HepG2 (cell line): ENCODE measurements around the gene DAG1. TPM values are rescaled to one million over a fixed set of nuclear protein-coding genes. Genes with fewer than 3 reads are reported as not detected.

Experiments used
- BRCA1 ChIP-seq: sonication (generic); formaldehyde crosslinking; IDR thresholded peaks from 2 replicates; pipeline ENCODE4 v1.4.0; 2020; ENCODE audit warnings: missing genetic modification reagents
- CEBPB ChIP-seq: IDR thresholded peaks from 2 replicates; pipeline ENCODE4 v1.6.1; 2011; ENCODE audit warnings: low read depth, low read length, improper control_type of control experiment, borderline replicate concordance
- CREB1 ChIP-seq, 2 experiments: fragments of 450-650 bp in 1 of 2; IDR thresholded peaks; 2 replicates each; pipeline ENCODE4 v1.6.1; 2016 to 2017; ENCODE audit warnings: control low read depth in 1 of 2, mild to moderate bottlenecking in 1 of 2, missing compliant biosample characterization in 1 of 2, missing genetic modification characterization in 1 of 2
- FOXM1 ChIP-seq: sonication (generic); formaldehyde crosslinking; IDR thresholded peaks from 2 replicates; pipeline ENCODE4 v1.5.0; 2020; ENCODE audit warnings: missing genetic modification reagents
- GLI4 ChIP-seq: sonication (generic); formaldehyde crosslinking; IDR thresholded peaks from 2 replicates; pipeline ENCODE4 v1.5.1; 2020; ENCODE audit warnings: missing genetic modification reagents, mild to moderate bottlenecking, moderate library complexity, borderline replicate concordance
- LRRFIP1 ChIP-seq: sonication (generic); formaldehyde crosslinking; conservative IDR thresholded peaks from 2 replicates; pipeline ENCODE4 v1.4.0; 2020; ENCODE audit warnings: missing genetic modification reagents
- NCOA2 ChIP-seq: sonication (generic); formaldehyde crosslinking; IDR thresholded peaks from 2 replicates; pipeline ENCODE4 v1.8.0; 2022; ENCODE audit warnings: inconsistent platforms
- PAXIP1 ChIP-seq: sonication (generic); formaldehyde crosslinking; conservative IDR thresholded peaks from 2 replicates; pipeline ENCODE4 v1.4.0; 2020; ENCODE audit warnings: mild to moderate bottlenecking, missing genetic modification reagents, moderate library complexity
- POGZ ChIP-seq: sonication (generic); formaldehyde crosslinking; IDR thresholded peaks from 2 replicates; pipeline ENCODE4 v1.4.0; 2020; ENCODE audit warnings: mild to moderate bottlenecking, missing genetic modification reagents
- POLR2A ChIP-seq, 2 experiments: IDR thresholded peaks; 2 replicates each; pipeline ENCODE4 v1.6.1; 2011; ENCODE audit warnings: low read depth in 2 of 2, low read length in 2 of 2, mild to moderate bottlenecking in 1 of 2, moderate library complexity in 1 of 2; ENCODE audit not compliant: insufficient read depth in 1 of 2
- RXRA ChIP-seq: sonication (generic); formaldehyde crosslinking; IDR thresholded peaks from 2 replicates; pipeline ENCODE4 v1.5.1; 2020; ENCODE audit warnings: missing genetic modification reagents
- SP5 ChIP-seq: IDR thresholded peaks from 2 replicates; pipeline ENCODE4 v1.6.1; 2016; ENCODE audit warnings: low read depth, borderline replicate concordance
- TARDBP ChIP-seq: sonication (generic); formaldehyde crosslinking; IDR thresholded peaks from 2 replicates; pipeline ENCODE4 v1.8.0; 2022; ENCODE audit warnings: mild to moderate bottlenecking, missing genetic modification reagents
- ZFP41 ChIP-seq: sonication (generic); formaldehyde crosslinking; IDR thresholded peaks from 2 replicates; pipeline ENCODE4 v1.4.0; 2020; ENCODE audit warnings: mild to moderate bottlenecking, missing genetic modification reagents, borderline replicate concordance
- ZKSCAN1 ChIP-seq: fragments of 150-350 bp; IDR thresholded peaks from 2 replicates; pipeline ENCODE4 v1.6.1; 2014; ENCODE audit warnings: low read length
- ZNF263 ChIP-seq: sonication (generic); formaldehyde crosslinking; IDR thresholded peaks from 2 replicates; pipeline ENCODE4 v1.4.0; 2020; ENCODE audit warnings: missing genetic modification reagents
- ZNF331 ChIP-seq: sonication (generic); formaldehyde crosslinking; IDR thresholded peaks from 2 replicates; pipeline ENCODE4 v1.4.0; 2020; ENCODE audit warnings: missing genetic modification reagents
- ZNF44 ChIP-seq: sonication (generic); formaldehyde crosslinking; IDR thresholded peaks from 2 replicates; pipeline ENCODE4 v1.5.1; 2020; ENCODE audit warnings: mild to moderate bottlenecking, missing genetic modification reagents
- ZNF503 ChIP-seq: sonication (generic); formaldehyde crosslinking; IDR thresholded peaks from 2 replicates; pipeline ENCODE4 v1.4.0; 2020; ENCODE audit warnings: missing genetic modification reagents
- ZNF563 ChIP-seq: sonication (generic); formaldehyde crosslinking; IDR thresholded peaks from 2 replicates; pipeline ENCODE4 v1.8.0; 2022; ENCODE audit warnings: mild to moderate bottlenecking, moderate library complexity, missing genetic modification reagents
- ZNF660 ChIP-seq: sonication (generic); formaldehyde crosslinking; IDR thresholded peaks from 2 replicates; pipeline ENCODE4 v1.5.1; 2020; ENCODE audit warnings: mild to moderate bottlenecking, low read depth, missing genetic modification reagents, borderline replicate concordance
- ZNF749 ChIP-seq: sonication (generic); formaldehyde crosslinking; IDR thresholded peaks from 2 replicates; pipeline ENCODE4 v1.8.0; 2022; ENCODE audit warnings: mild to moderate bottlenecking, missing genetic modification reagents, moderate library complexity, borderline replicate concordance
- ZNF768 ChIP-seq: sonication (generic); formaldehyde crosslinking; IDR thresholded peaks from 2 replicates; pipeline ENCODE4 v1.4.0; 2020; ENCODE audit warnings: missing genetic modification reagents
- polyA plus RNA-seq, 8 experiments: library from polyadenylated mRNA; depleted of rRNA in 3 of 8; stranded (reverse) in 7 of 8; unstranded in 1 of 8; fragments of >200 nt; fragmentation: Illumina TruSeq in 4 of 8; extraction: Trizol in 4 of 8; gene quantifications; 2 replicates each; pipeline versions ENCODE4 v1.2.1 to v1.2.3, GENCODE V29; 2011 to 2016; ENCODE audit warnings: low read depth in 4 of 8, missing spikeins in 1 of 8, mixed read lengths in 1 of 8; ENCODE audit not compliant: insufficient read depth in 1 of 8
- total RNA-seq, 5 experiments: library from RNA; depleted of rRNA; stranded (reverse); fragments of >200 nt; fragmentation: Illumina TruSeq; extraction: Trizol; gene quantifications; 2 replicates each; pipeline ENCODE4 v1.2.3, GENCODE V29; 2016; ENCODE audit warnings: low read depth in 1 of 5

DAG1 gene
- total and polyA plus RNA-seq, 2 of the 13 experiments (the other 11 are each of a cell fraction or from before 2014, with no cell fraction given) = 47.3 to 50.4 TPM

DNA sequence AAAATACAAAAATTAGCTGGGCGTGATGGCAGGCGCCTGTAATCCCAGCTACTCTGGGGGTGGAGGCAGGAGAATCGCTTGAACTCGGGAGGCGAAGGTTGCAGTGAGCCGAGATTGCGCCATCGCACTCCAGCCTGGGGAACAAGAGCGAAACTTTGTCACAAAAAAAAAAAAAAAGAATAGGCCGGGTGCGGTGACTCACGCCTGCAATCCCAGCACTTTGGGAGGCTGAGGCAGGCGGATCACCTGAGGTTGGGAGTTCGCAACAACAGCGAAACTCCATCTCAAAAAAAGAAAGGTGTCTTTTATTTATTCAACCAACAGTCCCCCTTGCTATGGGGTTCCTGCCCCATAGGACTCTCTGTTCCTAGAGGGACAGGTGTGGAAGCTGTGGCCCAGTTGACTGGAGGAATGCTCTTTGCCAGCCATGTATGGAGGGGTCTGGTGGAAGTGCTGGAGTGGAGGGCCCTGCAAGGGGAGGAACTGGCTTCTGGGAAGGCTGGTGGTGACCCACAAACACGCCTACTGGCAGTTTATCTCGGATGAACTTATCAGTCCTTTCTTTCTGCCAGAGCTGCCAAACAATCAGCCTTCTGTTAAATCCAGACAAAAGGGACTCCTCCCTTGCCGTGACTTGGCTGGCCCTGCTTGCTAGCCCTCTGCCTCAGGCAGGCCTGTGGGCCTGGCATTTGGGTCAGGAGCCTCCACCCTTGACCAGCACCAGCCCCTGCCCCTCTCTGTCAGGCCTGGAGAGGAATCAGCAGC is 4.6 kb upstream of the DAG1 start (continued):
- no peak for TF ChIP-seq BRCA1 (CRISPR knock-in tag)
- TF ChIP-seq POGZ (CRISPR knock-in tag) = peak; percentile 50; the same call in 1 of the 2 replicates
- peak; percentile 26; the same call in 1 of the 2 replicates for TF ChIP-seq ZNF563 (CRISPR knock-in tag)
- TF ChIP-seq SP5 (CRISPR knock-in tag) = 0 out of 2 replicates have a peak, but pooled peaks have one; percentile 11
- TF ChIP-seq POLR2A (IDR thresholded peaks at IDR 0.05; ENCODE audit: insufficient read depth in 1 of 2, low read depth in 2 of 2, low read length in 2 of 2) = peak in 1 of 2 experiments; percentile 49; a peak in 2 of 4 replicates
- peak; percentile 45 for TF ChIP-seq RXRA (CRISPR knock-in tag)
- TF ChIP-seq ZFP41 (CRISPR knock-in tag) = no peak
- TF ChIP-seq ZNF331 (CRISPR knock-in tag) = peak; percentile 10; the same call in 1 of the 2 replicates
- TF ChIP-seq ZNF768 = no peak
- peak; percentile 55 for TF ChIP-seq TARDBP
- 0 out of 2 replicates have a peak, but pooled peaks have one; percentile 29 for TF ChIP-seq CREB1 (IDR thresholded peaks at IDR 0.05)
- TF ChIP-seq CREB1 (CRISPR knock-in tag; IDR thresholded peaks at IDR 0.05) = no peak
- no peak for TF ChIP-seq ZKSCAN1
- peak; percentile 86 for TF ChIP-seq CEBPB
- TF ChIP-seq FOXM1 (CRISPR knock-in tag) = no peak
- TF ChIP-seq LRRFIP1 (CRISPR knock-in tag) = no peak
- TF ChIP-seq ZNF263 = peak; percentile 91
- TF ChIP-seq GLI4 (CRISPR knock-in tag) = 0 out of 2 replicates have a peak, but pooled peaks have one; percentile 36
- TF ChIP-seq PAXIP1 = 0 out of 2 replicates have a peak, but pooled peaks have one; percentile 5
- no peak for TF ChIP-seq ZNF44 (CRISPR knock-in tag)
- 0 out of 2 replicates have a peak, but pooled peaks have one; percentile 29 for TF ChIP-seq ZNF749 (CRISPR knock-in tag)
- TF ChIP-seq NCOA2 (CRISPR knock-in tag) = peak; percentile 44; the same call in 1 of the 2 replicates
- TF ChIP-seq ZNF660 (CRISPR knock-in tag) = no peak
- 0 out of 2 replicates have a peak, but pooled peaks have one; percentile 30 for TF ChIP-seq ZNF503 (CRISPR knock-in tag)
